GM10266 (cell line): ENCODE data around the gene ATP8A2.

Experiments
- DNase-seq: peaks from one replicate; pipeline ENCODE4 v3.0.0; 2012; ENCODE audit errors: extremely low spot score
- TF ChIP-seq, protein P1 (sequence below): IDR thresholded peaks from 2 replicates; pipeline ENCODE4 v1.5.1; 2012; ENCODE audit warnings: mild to moderate bottlenecking, low read depth; ENCODE audit not compliant: control insufficient read depth, insufficient read depth; ENCODE audit errors: missing control alignments

The ATP8A2 gene

DNA sequence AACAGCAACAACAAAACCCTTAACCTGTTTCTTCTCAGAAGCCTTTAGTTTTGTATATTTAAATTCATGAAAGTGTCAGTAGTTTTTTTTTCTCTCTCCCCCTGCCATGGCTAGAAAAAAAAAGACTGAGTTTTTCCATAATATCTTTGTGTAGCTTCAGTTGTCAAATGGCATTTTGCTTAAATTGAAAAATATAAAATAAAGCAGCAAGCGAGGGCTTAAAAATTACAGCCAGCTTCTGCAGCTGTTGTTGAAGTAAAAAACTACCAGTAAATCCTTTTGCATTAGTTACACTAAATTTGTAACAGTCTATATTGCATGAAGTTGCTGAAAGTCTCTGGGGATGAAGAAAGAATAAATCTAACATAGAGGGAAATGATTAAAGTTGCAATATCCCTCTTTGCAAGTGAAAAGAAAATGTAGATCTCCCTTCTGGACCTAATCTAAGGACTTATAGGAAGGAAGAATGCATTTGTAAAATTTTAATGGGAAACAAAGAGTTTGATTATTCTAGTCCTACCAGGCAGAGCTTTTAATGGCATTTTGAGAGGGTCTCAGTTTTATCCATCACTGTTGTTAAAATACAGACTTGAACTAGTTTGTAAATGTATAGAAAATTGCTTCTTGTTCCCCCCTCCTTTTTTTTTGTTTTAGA, 215.7 kb downstream of the ATP8A2 start:
- TF ChIP-seq, protein P1, sequence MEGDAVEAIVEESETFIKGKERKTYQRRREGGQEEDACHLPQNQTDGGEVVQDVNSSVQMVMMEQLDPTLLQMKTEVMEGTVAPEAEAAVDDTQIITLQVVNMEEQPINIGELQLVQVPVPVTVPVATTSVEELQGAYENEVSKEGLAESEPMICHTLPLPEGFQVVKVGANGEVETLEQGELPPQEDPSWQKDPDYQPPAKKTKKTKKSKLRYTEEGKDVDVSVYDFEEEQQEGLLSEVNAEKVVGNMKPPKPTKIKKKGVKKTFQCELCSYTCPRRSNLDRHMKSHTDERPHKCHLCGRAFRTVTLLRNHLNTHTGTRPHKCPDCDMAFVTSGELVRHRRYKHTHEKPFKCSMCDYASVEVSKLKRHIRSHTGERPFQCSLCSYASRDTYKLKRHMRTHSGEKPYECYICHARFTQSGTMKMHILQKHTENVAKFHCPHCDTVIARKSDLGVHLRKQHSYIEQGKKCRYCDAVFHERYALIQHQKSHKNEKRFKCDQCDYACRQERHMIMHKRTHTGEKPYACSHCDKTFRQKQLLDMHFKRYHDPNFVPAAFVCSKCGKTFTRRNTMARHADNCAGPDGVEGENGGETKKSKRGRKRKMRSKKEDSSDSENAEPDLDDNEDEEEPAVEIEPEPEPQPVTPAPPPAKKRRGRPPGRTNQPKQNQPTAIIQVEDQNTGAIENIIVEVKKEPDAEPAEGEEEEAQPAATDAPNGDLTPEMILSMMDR = no peak
- DNase-seq = no peak

DNA sequence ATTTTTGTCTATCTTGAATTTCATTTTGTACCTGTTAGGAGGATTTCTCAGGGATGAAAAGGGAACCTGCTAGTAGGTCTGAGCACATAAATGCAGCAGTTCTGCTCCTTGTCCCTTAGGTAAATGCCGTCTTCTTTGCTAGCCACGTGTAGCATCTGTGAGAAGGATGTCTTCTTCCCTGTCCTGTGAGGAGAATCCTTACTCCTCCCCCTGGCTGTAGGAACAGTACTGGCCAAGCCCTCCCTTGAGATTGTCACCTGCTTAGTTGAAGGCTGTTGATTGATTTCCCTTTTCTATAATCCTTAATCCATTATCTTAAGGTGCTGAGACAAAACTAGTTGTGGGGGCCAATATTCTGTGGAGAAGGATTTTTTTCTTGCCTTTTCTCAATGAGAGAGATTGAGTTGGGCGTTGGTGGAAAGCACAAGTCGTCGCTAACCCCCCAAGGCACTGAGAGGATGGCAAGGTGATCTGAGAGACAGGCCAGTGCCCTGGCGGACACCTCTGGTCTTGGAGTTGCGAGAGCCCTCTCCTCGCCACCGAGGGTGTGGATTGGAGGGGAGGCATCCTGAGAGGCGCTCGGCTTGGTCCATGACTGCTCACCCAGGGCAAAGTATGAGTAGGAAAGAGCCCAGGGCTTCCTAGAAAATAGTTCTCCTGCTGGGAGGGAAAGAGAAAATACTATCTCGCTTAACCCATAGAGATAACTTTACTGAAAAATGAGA, 216.7 kb downstream of the ATP8A2 start:
- DNase-seq = no peak
- TF ChIP-seq, protein P1 = no peak

DNA sequence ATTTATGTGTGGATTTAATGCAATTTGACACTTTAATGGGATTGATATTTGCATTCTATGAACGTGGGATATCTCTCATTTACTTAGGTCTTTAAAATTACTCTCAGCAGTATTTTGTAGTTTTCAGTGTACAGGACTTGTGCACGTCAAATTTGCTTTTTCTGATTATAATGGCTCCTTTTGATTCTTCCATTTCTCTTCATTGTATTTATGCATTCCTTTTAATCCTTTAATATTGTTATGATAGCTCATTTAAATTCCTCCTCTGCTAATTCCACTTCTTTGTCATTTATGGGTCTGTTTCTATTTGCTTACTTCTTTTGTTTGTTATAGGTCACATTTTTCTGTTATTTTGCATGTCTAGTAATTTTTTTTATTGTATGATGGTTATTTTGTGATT, 226.6 kb downstream of the ATP8A2 start:
- DNase-seq = no peak

DNA sequence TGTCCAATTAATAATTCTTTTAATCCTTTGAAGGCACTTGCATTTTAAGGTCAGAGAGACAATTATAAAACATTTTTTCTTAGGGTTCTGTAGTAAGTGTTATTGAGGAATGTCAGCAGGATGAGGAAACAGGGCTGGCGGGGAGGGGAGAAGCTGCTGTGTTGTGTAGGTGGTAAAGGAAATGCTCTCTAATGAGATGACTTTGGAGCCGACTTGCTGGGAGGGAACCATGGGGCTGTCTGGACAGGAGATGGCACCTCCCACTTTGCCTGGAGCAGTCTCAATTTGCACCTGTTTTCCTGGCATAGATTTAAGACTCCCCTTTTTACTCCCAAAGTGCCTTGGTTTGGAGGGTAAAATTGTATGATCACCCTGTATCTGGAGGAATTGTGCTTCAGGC, 230.4 kb downstream of the ATP8A2 start:
- TF ChIP-seq, protein P1 = no peak
- no peak for DNase-seq

More for the DNA sequence above, 226.6 kb downstream of the ATP8A2 start:
- TF ChIP-seq, protein P1 = no peak

DNA sequence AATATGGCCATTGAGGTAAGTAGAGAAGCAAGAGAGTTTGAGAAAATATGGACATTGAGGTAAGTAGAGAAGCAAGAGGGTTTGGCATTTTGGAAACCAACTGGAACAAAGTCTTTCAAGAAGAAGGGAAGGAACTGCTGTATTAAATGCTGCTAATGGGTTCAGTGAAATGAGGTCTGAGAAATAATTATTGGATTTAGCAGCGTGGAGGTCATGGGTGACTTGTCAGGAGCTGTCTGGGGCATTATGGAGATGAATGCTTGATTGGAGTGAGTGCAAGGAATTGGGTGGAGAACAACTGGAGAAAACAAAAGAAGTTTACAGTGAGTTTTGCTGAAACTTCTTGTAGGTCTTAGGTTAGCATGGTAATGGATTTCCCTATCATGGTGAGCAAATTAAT, 232.3 kb downstream of the ATP8A2 start:
- TF ChIP-seq, protein P1 = no peak
- DNase-seq = no peak

DNA sequence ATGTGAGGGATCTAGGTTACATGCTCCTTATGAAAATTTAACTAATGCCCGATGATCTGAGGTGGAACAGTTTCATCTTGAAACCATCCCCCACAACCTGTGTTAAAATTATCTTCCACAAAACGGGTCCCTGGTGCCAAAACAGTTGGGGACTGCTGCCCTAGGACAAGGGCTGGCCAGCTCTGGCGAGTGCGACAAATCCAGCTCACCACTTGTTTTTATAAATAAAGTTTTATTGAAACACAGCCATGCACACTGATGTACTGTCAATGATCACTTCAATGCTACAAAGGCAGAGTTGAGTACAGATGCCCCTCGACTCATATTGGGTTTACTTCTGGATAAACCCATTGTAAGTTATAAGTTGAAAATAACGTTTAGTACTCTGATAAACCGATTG, 235.3 kb downstream of the ATP8A2 start:
- TF ChIP-seq, protein P1 = no peak
- no peak for DNase-seq

DNA sequence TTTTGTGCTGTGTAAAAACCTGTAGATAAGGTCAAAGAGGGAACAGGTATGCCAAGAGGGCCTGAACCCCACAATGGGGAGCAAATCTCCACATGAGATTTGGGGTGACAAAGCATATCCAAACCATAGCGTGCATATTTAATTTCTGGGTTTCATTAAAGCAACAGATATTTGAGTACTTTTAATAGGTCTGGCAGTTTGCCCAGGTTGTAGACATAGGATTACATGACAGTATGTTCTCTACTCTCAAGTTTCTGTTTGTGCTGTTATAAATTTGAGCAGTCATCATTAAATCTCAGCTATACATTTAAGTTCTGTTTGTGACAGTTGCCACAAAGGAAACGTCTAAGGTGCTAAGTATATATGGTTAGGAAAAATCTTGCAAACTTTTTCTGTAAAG, 236.4 kb downstream of the ATP8A2 start:
- no peak for DNase-seq
- TF ChIP-seq, protein P1 = no peak
